ENCODE results near the gene INPP4B. TPM values are rescaled to one million over a fixed set of nuclear protein-coding genes. Genes with fewer than 3 reads are reported as not detected.
"Not testable (repeated sequence)": the region's sequence is repeated elsewhere in the genome, so short reads cannot be mapped to it uniquely, and the experiment has no call there.

Gene INPP4B
- total RNA-seq, 2 experiments from 2014 or later: not detected

DNA sequence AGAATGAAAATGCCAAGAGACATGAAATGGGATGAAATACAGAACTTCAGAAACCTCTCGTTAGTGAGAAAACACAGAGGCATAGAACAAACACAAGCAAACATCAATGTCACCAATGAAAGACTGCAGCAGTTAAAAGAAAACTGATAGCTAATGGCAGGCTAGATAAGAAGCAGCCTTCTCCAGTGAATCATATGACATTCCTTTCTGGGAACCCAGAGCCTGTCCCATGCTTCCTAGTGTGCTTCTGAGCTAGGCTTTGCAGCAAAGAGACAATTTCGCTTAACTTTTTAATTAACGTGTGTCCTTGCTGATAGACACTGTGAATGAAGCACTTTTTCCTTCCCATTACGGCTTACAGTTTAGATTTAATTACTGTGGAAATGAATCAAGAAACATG lies 765.1 kb downstream of the INPP4B start:
- DNase-seq (ENCODE audit: low spot score): no peak
- Histone ChIP-seq H3K4me2 (ENCODE audit: low read length) (no peak overlapping the region), H3K27ac (ENCODE audit: low read depth, low read length, poor library complexity, severe bottlenecking) (no peak overlapping the region), H3K9me2 (ENCODE audit: insufficient read depth, low read length) (no peaks in the 10 kb centered on the region), H3K4me1 (ENCODE audit: insufficient read depth, low read length, poor library complexity, severe bottlenecking) (no peaks in the 10 kb centered on the region), H2AFZ (ENCODE audit: low read length) (no peak overlapping the region), H3K36me3 (ENCODE audit: insufficient read depth, low read length) (no peaks in the 10 kb centered on the region), H3K9me3 (ENCODE audit: low read length) (no peaks in the 10 kb centered on the region), H3K79me2 (ENCODE audit: insufficient read depth, low read depth, low read length) (no peaks in the 10 kb centered on the region), H4K20me1 (ENCODE audit: insufficient read depth, low read length) (no peaks in the 10 kb centered on the region), H3K4me3 (ENCODE audit: low read depth, low read length, poor library complexity, severe bottlenecking) (no peak overlapping the region)
- CTCF ChIA-PET (ENCODE audit: unreplicated experiment): no interaction called here
- BruUV-seq (replicated peaks): no TSS peak
- POLR2A ChIA-PET: no interaction called here
- no peak for TF ChIP-seq EZH2phosphoT487 (IDR thresholded peaks at IDR 0.05; ENCODE audit: borderline replicate concordance, low read depth, low read length)
- TF ChIP-seq, protein P1, sequence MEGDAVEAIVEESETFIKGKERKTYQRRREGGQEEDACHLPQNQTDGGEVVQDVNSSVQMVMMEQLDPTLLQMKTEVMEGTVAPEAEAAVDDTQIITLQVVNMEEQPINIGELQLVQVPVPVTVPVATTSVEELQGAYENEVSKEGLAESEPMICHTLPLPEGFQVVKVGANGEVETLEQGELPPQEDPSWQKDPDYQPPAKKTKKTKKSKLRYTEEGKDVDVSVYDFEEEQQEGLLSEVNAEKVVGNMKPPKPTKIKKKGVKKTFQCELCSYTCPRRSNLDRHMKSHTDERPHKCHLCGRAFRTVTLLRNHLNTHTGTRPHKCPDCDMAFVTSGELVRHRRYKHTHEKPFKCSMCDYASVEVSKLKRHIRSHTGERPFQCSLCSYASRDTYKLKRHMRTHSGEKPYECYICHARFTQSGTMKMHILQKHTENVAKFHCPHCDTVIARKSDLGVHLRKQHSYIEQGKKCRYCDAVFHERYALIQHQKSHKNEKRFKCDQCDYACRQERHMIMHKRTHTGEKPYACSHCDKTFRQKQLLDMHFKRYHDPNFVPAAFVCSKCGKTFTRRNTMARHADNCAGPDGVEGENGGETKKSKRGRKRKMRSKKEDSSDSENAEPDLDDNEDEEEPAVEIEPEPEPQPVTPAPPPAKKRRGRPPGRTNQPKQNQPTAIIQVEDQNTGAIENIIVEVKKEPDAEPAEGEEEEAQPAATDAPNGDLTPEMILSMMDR (conservative IDR thresholded peaks at IDR 0.05; ENCODE audit: low read length): no peak
- intact Hi-C loops (cut with micrococcal nuclease; ENCODE audit: unreplicated experiment): no loop called here

DNA sequence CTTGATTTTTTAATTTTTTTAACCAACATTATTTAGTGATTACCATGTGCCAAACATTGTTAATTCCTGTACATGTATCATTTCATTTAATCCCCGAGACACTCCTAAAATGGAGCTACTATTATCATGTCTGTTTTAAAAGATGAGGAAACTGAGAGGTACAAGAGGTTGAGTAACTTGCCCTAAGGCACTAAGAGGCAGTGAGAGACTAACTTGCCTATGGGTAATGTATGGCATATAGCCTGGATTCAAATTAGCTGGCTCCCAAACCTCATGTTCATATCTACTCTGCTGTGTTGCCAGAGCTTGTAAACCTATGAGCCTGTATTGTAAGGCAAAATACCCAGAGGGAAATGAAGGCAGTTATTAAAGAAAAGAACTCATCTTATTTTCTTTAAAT lies 766.1 kb downstream of the INPP4B start:
- no TSS peak for BruUV-seq (replicated peaks)
- Histone ChIP-seq H3K4me3 (ENCODE audit: low read depth, low read length, poor library complexity, severe bottlenecking) (no peak overlapping the region), H3K4me2 (ENCODE audit: low read length) (no peak overlapping the region), H4K20me1 (ENCODE audit: insufficient read depth, low read length) (no peaks in the 10 kb centered on the region), H3K4me1 (ENCODE audit: insufficient read depth, low read length, poor library complexity, severe bottlenecking) (no peaks in the 10 kb centered on the region), H2AFZ (ENCODE audit: low read length) (no peak overlapping the region), H3K9me2 (ENCODE audit: insufficient read depth, low read length) (no peaks in the 10 kb centered on the region), H3K9me3 (ENCODE audit: low read length) (no peaks in the 10 kb centered on the region), H3K36me3 (ENCODE audit: insufficient read depth, low read length) (no peaks in the 10 kb centered on the region), H3K27ac (ENCODE audit: low read depth, low read length, poor library complexity, severe bottlenecking) (no peak overlapping the region), H3K79me2 (ENCODE audit: insufficient read depth, low read depth, low read length) (no peaks in the 10 kb centered on the region)
- ChIA-PET CTCF (ENCODE audit: unreplicated experiment) (no interaction called here), POLR2A (no interaction called here)
- no peak for DNase-seq (ENCODE audit: low spot score)
- no peak for TF ChIP-seq EZH2phosphoT487 (IDR thresholded peaks at IDR 0.05; ENCODE audit: borderline replicate concordance, low read depth, low read length)
- TF ChIP-seq, protein P1 (conservative IDR thresholded peaks at IDR 0.05; ENCODE audit: low read length): no peak
- intact Hi-C loops (cut with micrococcal nuclease; ENCODE audit: unreplicated experiment): no loop called here

DNA sequence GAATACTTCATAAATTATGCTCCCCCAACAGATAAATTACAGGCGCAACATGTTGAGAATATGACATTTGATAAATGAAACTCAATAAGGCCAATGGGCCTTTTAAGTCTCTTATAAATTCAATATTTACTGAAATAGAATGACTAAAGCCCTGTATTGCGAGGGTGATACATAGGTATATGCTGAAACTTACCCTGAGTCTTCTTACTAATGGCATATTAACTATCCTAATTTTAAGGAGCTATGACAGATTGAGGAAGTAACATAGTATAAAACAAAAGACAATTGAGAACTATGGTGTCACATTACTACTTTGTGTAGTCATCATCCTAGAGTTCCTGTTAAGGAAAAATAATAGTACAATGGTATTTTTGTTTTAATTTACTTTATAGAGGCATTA lies 769.1 kb downstream of the INPP4B start:
- H3K79me2 ChIP-seq (ENCODE audit: insufficient read depth, low read depth, low read length): no peaks in the 10 kb centered on the region
- CTCF ChIA-PET (ENCODE audit: unreplicated experiment): no interaction called here
- H3K4me2 ChIP-seq (ENCODE audit: low read length): no peak overlapping the region
- H3K9me2 ChIP-seq (ENCODE audit: insufficient read depth, low read length): no peaks in the 10 kb centered on the region
- POLR2A ChIA-PET: no interaction called here
- DNase-seq (ENCODE audit: low spot score): no peak
- no peaks in the 10 kb centered on the region for H3K9me3 ChIP-seq (ENCODE audit: low read length)
- H3K4me3 ChIP-seq (ENCODE audit: low read depth, low read length, poor library complexity, severe bottlenecking): no peak overlapping the region
- no peaks in the 10 kb centered on the region for H3K4me1 ChIP-seq (ENCODE audit: insufficient read depth, low read length, poor library complexity, severe bottlenecking)
- H3K27ac ChIP-seq (ENCODE audit: low read depth, low read length, poor library complexity, severe bottlenecking): no peak overlapping the region
- TF ChIP-seq, protein P1 (conservative IDR thresholded peaks at IDR 0.05; ENCODE audit: low read length): no peak
- no peak for TF ChIP-seq EZH2phosphoT487 (IDR thresholded peaks at IDR 0.05; ENCODE audit: borderline replicate concordance, low read depth, low read length)
- H2AFZ ChIP-seq (ENCODE audit: low read length): no peak overlapping the region
- no TSS peak for BruUV-seq (replicated peaks)
- no peaks in the 10 kb centered on the region for H3K36me3 ChIP-seq (ENCODE audit: insufficient read depth, low read length)
- intact Hi-C loops (cut with micrococcal nuclease; ENCODE audit: unreplicated experiment): no loop called here
- no peaks in the 10 kb centered on the region for H4K20me1 ChIP-seq (ENCODE audit: insufficient read depth, low read length)

DNA sequence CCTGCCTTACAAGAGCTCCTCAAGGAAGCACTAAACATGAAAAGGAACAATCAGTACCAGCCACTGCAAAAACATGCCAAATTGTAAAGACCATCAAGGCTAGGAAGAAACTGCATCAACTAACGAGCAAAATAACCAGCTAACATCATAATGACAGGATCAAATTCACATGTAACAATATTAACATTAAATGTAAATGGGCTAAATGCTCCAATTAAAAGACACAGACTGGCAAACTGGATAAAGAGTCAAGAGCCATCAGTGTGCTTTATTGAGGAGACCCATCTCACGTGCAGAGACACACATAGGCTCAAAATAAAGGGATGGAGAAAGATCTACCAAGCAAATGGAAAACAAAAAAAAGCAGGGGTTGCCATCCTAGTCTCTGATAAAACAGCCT lies 777.8 kb downstream of the INPP4B start:
- H3K4me1 ChIP-seq (ENCODE audit: insufficient read depth, low read length, poor library complexity, severe bottlenecking); H3K4me2 ChIP-seq (ENCODE audit: low read length); BruUV-seq (replicated peaks); intact Hi-C loops (cut with micrococcal nuclease; ENCODE audit: unreplicated experiment); H3K9me2 ChIP-seq (ENCODE audit: insufficient read depth, low read length); H3K79me2 ChIP-seq (ENCODE audit: insufficient read depth, low read depth, low read length); H3K27ac ChIP-seq (ENCODE audit: low read depth, low read length, poor library complexity, severe bottlenecking); H3K4me3 ChIP-seq (ENCODE audit: low read depth, low read length, poor library complexity, severe bottlenecking); H3K36me3 ChIP-seq (ENCODE audit: insufficient read depth, low read length); DNase-seq (ENCODE audit: low spot score); H2AFZ ChIP-seq (ENCODE audit: low read length); CTCF ChIA-PET (ENCODE audit: unreplicated experiment); POLR2A ChIA-PET; H3K9me3 ChIP-seq (ENCODE audit: low read length); H4K20me1 ChIP-seq (ENCODE audit: insufficient read depth, low read length): not testable (repeated sequence)

DNA sequence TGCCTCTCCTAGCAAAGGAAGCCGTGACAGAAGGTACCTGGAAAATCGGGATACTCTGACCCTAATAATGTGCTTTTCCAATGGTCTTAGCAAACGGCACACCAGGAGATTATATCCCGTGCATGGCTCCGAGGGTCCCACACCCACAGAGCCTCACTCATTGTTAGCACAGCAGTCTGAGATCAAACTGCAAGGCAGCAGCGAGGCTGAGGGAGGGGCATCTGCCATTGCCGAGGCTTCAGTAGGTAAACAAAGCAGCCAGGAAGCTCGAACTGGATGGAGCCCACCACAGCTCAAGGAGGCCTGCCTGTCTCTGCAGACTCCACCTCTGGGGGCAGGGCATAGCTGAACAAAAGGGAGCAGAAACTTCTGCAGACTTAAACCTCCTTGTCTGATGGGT lies 779.5 kb downstream of the INPP4B start:
- H3K4me2 ChIP-seq (ENCODE audit: low read length); H4K20me1 ChIP-seq (ENCODE audit: insufficient read depth, low read length); H2AFZ ChIP-seq (ENCODE audit: low read length); H3K9me2 ChIP-seq (ENCODE audit: insufficient read depth, low read length); H3K79me2 ChIP-seq (ENCODE audit: insufficient read depth, low read depth, low read length); H3K4me3 ChIP-seq (ENCODE audit: low read depth, low read length, poor library complexity, severe bottlenecking); POLR2A ChIA-PET; CTCF ChIA-PET (ENCODE audit: unreplicated experiment); intact Hi-C loops (cut with micrococcal nuclease; ENCODE audit: unreplicated experiment); DNase-seq (ENCODE audit: low spot score); H3K4me1 ChIP-seq (ENCODE audit: insufficient read depth, low read length, poor library complexity, severe bottlenecking); BruUV-seq (replicated peaks); H3K36me3 ChIP-seq (ENCODE audit: insufficient read depth, low read length); H3K9me3 ChIP-seq (ENCODE audit: low read length); H3K27ac ChIP-seq (ENCODE audit: low read depth, low read length, poor library complexity, severe bottlenecking): not testable (repeated sequence)
